Stomach smooth muscle (tissue), 2 donors: ENCODE data around the gene ATXN1.
A peak's percentile ranks its signal among the peaks of the same experiment; 100 is the strongest.

Experiments used
- H3K27ac ChIP-seq: one replicate; pipeline ENCODE4 v1.7.0; 2013; ENCODE audit warnings: mild to moderate bottlenecking, low read length, inconsistent platforms
- H3K27me3 ChIP-seq, 2 donors: one replicate each; pipeline ENCODE4 v1.7.0; 2013; ENCODE audit warnings: low read length in 2 of 2; ENCODE audit not compliant: insufficient read depth in 2 of 2, control insufficient read depth in 1 of 2
- H3K36me3 ChIP-seq, 2 donors: one replicate each; pipeline ENCODE4 v1.7.0; 2013; ENCODE audit warnings: low read length in 2 of 2; ENCODE audit not compliant: control insufficient read depth in 2 of 2, insufficient read depth in 2 of 2
- H3K4me1 ChIP-seq: one replicate; pipeline ENCODE4 v1.7.0; 2013; ENCODE audit warnings: low read length; ENCODE audit not compliant: control insufficient read depth, insufficient read depth
- H3K4me3 ChIP-seq, 2 donors: one replicate each; pipeline ENCODE4 v1.7.0; 2013; ENCODE audit warnings: low read length in 2 of 2
- H3K9ac ChIP-seq, 2 donors: one replicate each; pipeline ENCODE4 v1.7.0; 2013; ENCODE audit warnings: low read length in 2 of 2, mild to moderate bottlenecking in 1 of 2
- H3K9me3 ChIP-seq, 2 donors: one replicate each; pipeline ENCODE4 v1.7.0; 2013; ENCODE audit warnings: low read length in 2 of 2; ENCODE audit not compliant: control insufficient read depth in 2 of 2
- donor health status: healthy.
- donor health status: Pancreatic carcinoma.

ATXN1 gene

DNA sequence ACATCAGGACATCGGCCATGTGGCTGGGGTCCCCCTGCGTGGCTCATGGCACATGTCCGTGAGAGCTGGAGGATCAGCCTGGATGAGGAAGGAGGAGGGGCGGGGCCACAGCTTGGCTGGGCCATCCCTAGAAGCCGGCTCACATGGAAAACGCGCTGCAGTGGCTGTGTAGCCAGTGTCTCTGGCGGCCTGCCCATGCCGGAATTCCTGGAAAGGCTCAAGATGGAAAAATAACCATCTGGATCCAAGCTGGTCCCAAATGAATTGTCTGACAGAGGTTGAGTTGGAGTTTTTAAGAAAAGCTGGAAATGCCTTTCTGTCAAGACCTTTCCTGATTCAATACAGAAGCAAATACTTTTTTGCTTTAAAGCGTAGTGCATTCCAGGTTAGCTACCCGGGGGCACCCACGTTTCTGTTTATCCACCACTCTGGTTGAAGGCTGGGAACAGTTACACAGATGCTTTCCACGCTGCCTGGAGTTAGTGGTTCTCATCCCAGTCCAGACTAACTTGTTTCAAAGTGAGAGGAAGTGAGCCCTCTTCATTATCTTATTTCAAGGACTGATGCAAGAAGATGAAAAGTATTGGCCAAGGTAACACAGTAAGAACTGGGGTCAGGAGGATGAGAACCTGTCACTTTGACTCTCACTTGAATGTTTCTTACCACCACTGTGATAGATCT lies 423.8 kb downstream of the ATXN1 start:
- Histone ChIP-seq H3K27ac (no peak overlapping the region), H3K9ac (peak overlapping the region in 1 of 2 donors; percentile 31)

DNA sequence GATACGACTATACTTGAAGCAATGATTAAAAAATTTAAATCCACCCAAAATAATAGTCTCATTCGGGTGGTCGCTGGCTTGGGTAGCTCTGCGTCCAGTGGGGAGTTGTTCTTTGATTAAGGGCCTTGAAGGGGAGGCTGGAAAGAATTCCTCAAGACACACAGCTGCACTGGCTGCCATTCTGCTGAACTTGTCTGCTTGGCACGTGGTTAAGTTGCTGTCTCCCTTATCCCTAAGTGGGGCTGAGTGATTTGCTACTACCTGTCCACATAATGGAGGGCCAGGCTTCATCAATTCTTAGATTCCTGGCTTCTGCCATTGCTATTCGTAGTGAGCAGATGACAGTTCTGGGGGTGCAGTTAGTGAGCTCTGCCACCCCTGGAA lies 424.4 kb downstream of the ATXN1 start:
- Histone ChIP-seq H3K9ac (peak overlapping the region in 1 of 2 donors; percentile 31), H3K4me1 (peaks cover 49% of the 10 kb centered on the region), H3K36me3 (no peaks in the 10 kb centered on the region), H3K4me3 (peak overlapping the region in 1 of 2 donors; percentile 40), H3K27me3 (no peaks in the 10 kb centered on the region), H3K9me3 (no peaks in the 10 kb centered on the region), H3K27ac (no peak overlapping the region)

More for the DNA sequence above, 423.8 kb downstream of the ATXN1 start:
- Histone ChIP-seq H3K9me3 (no peaks in the 10 kb centered on the region), H3K4me1 (peaks cover 46% of the 10 kb centered on the region), H3K4me3 (peak overlapping the region; percentile 23 to 40), H3K27me3 (no peaks in the 10 kb centered on the region), H3K36me3 (no peaks in the 10 kb centered on the region)

GRCh38 chr6:16336056-16336818 lies 425.0 kb downstream of the ATXN1 start:
- Histone ChIP-seq H3K9ac (no peak overlapping the region), H3K4me1 (peaks cover 51% of the 10 kb centered on the region), H3K4me3 (no peak overlapping the region), H3K27me3 (no peaks in the 10 kb centered on the region), H3K9me3 (no peaks in the 10 kb centered on the region), H3K27ac (no peak overlapping the region), H3K36me3 (no peaks in the 10 kb centered on the region)

DNA sequence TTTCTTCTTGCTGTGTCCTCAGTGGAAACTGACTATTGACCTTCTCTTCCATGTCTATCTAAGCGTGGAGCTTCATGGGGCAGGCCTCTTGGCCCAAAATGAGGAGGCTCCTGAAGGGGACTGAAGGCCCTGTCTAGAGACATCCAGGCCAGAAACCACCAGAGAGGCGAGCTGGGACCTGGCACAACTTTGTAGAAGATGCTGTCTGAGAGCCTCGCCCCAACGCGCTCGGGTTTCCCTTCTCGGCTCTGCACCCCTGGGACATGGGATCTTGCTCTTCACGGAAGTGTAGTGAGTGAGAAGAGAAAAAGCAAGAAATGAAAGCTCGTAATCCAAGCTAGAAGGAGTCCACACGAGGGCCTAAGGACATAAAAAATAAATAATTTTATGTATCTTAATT lies 426.1 kb downstream of the ATXN1 start:
- H3K27me3 ChIP-seq: no peaks in the 10 kb centered on the region
- H3K36me3 ChIP-seq: no peaks in the 10 kb centered on the region
- H3K4me1 ChIP-seq: peaks cover 51% of the 10 kb centered on the region
- H3K4me3 ChIP-seq: no peak overlapping the region
- H3K27ac ChIP-seq: no peak overlapping the region
- no peaks in the 10 kb centered on the region for H3K9me3 ChIP-seq
- no peak overlapping the region for H3K9ac ChIP-seq

DNA sequence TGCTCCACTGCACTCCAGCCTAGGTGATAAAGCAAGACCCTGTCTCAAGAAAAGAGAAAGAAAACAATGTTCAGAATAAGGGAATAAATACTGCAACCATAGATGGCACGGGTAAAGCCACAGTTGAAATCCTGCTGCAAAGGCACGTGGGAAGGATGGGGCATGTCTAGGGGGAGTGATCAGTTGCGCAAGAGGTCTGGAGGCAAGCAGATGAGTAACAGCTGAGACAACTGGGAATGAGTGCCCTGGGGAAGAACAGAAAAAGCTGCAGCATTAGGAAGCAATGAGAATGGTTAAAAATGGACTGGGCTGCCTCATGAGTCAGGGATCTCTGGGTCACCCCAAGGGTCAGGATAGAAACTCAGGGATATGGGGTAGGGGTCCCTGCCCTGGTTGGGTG lies 426.6 kb downstream of the ATXN1 start:
- no peak overlapping the region for H3K9ac ChIP-seq

GRCh38 chr6:16333580-16333979 lies 427.7 kb downstream of the ATXN1 start:
- H3K27ac ChIP-seq: no peak overlapping the region
- H3K36me3 ChIP-seq: no peaks in the 10 kb centered on the region
- H3K27me3 ChIP-seq: no peaks in the 10 kb centered on the region
- H3K4me1 ChIP-seq: peaks cover 41% of the 10 kb centered on the region
- no peaks in the 10 kb centered on the region for H3K9me3 ChIP-seq
- H3K4me3 ChIP-seq: no peak overlapping the region
- no peak overlapping the region for H3K9ac ChIP-seq

More for the DNA sequence above, 426.6 kb downstream of the ATXN1 start:
- Histone ChIP-seq H3K27me3 (no peaks in the 10 kb centered on the region), H3K36me3 (no peaks in the 10 kb centered on the region), H3K4me1 (peaks cover 51% of the 10 kb centered on the region), H3K9me3 (no peaks in the 10 kb centered on the region), H3K27ac (no peak overlapping the region), H3K4me3 (no peak overlapping the region)

GRCh38 chr6:16332175-16332542 lies 429.1 kb downstream of the ATXN1 start:
- no peaks in the 10 kb centered on the region for H3K27me3 ChIP-seq
- no peak overlapping the region for H3K4me3 ChIP-seq
- peaks cover under 1 to 1% of the 10 kb centered on the region in 2 donors for H3K36me3 ChIP-seq
- H3K27ac ChIP-seq: no peak overlapping the region
- H3K9me3 ChIP-seq: no peaks in the 10 kb centered on the region
- H3K4me1 ChIP-seq: peaks cover 27% of the 10 kb centered on the region
- H3K9ac ChIP-seq: no peak overlapping the region

DNA sequence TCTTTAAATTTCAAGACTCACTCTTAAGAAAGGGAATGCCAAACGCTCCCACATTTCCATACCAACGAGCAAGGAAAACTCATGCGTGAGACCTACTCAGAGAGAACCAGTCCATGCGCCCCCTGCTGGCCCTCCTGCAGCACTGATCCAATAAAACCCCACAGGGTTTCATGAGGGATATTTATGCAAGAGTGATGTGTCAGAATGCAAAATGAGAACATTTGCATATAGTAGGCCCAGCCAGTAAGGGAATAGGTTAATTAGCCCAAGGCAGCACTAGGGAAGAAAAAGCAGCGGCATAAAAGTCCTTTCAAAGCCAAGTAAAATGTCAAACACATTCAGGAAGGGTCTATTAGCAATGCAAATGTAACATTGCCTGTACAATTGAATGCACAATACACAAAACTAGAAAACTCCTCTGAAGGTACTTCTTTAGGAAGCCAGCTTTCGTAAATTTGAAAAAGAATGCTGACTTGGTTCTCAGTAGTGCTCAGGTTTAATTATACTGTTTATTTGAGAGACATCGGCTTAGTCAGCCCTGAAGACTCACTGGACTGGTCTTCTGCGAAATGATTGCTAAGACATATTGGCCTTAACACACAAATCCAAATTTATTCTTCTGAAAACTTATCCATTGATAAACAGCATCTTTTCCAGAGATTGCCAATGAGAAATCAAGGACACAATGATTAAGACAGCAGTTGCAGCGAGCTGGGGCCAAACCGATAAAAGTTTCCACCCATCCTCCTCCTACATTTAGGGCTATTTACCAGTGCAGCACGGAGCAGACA lies 429.7 kb downstream of the ATXN1 start:
- Histone ChIP-seq H3K4me3 (no peak overlapping the region), H3K9ac (no peak overlapping the region), H3K9me3 (no peaks in the 10 kb centered on the region), H3K27me3 (no peaks in the 10 kb centered on the region), H3K36me3 (peaks cover 6% of the 10 kb centered on the region in 2 donors), H3K4me1 (peaks cover 22% of the 10 kb centered on the region), H3K27ac (no peak overlapping the region)

GRCh38 chr6:16329233-16329632 lies 432.0 kb downstream of the ATXN1 start:
- Histone ChIP-seq H3K27ac (no peak overlapping the region), H3K9me3 (no peaks in the 10 kb centered on the region), H3K4me3 (no peak overlapping the region), H3K4me1 (peaks cover 12% of the 10 kb centered on the region), H3K36me3 (peaks cover 10 to 14% of the 10 kb centered on the region in 2 donors), H3K9ac (no peak overlapping the region), H3K27me3 (no peaks in the 10 kb centered on the region)

GRCh38 chr6:16327777-16328325 lies 433.4 kb downstream of the ATXN1 start:
- no peak overlapping the region for H3K27ac ChIP-seq
- peaks cover 10 to 14% of the 10 kb centered on the region in 2 donors for H3K36me3 ChIP-seq
- H3K4me3 ChIP-seq: no peak overlapping the region
- peaks cover 19% of the 10 kb centered on the region for H3K4me1 ChIP-seq
- H3K9ac ChIP-seq: no peak overlapping the region
- no peaks in the 10 kb centered on the region for H3K27me3 ChIP-seq
- no peaks in the 10 kb centered on the region for H3K9me3 ChIP-seq
